H9 (cell line): Measurements from ENCODE around the gene EQTN. TPM values are rescaled to one million over a fixed set of nuclear protein-coding genes. Genes with fewer than 3 reads are reported as not detected.

ENCODE experiments used
- DNase-seq: peaks from one replicate; pipeline ENCODE4 v3.0.0-alpha.2; 2017
- H2AFZ ChIP-seq: one replicate; pipeline ENCODE4 v1.6.1; 2013; ENCODE audit warnings: mild to moderate bottlenecking, low read length, control low read depth, moderate library complexity
- H2AK5ac ChIP-seq: 2 replicates; pipeline ENCODE4 v1.6.1; 2013; ENCODE audit warnings: low read length, control low read depth, mixed read lengths; ENCODE audit not compliant: insufficient read length
- H2BK120ac ChIP-seq: one replicate; pipeline ENCODE4 v1.6.1; 2013; ENCODE audit warnings: low read depth, mild to moderate bottlenecking, low read length, control low read depth, inconsistent platforms; ENCODE audit not compliant: poor library complexity, severe bottlenecking
- H2BK12ac ChIP-seq: 2 replicates; pipeline ENCODE4 v1.6.1; 2013; ENCODE audit warnings: low read length, control low read depth, mixed read lengths, low read depth; ENCODE audit not compliant: insufficient read length
- H2BK15ac ChIP-seq: 2 replicates; pipeline ENCODE4 v1.6.1; 2013; ENCODE audit warnings: low read depth, low read length, control low read depth
- H2BK20ac ChIP-seq: one replicate; pipeline ENCODE4 v1.6.1; 2013; ENCODE audit warnings: low read depth, mild to moderate bottlenecking, low read length, control low read depth, inconsistent platforms; ENCODE audit not compliant: poor library complexity, severe bottlenecking
- H2BK5ac ChIP-seq: 2 replicates; pipeline ENCODE4 v1.6.1; 2013; ENCODE audit warnings: low read length, control low read depth, mixed read lengths; ENCODE audit not compliant: insufficient read length
- H3K14ac ChIP-seq: 2 replicates; pipeline ENCODE4 v1.6.1; 2013; ENCODE audit warnings: low read length, control low read depth; ENCODE audit not compliant: insufficient read depth
- H3K18ac ChIP-seq: 2 replicates; pipeline ENCODE4 v1.6.1; 2013; ENCODE audit warnings: low read depth, mild to moderate bottlenecking, mixed read lengths, low read length, control low read depth; ENCODE audit not compliant: insufficient read length
- H3K23ac ChIP-seq: 2 replicates; pipeline ENCODE4 v1.6.1; 2013; ENCODE audit warnings: low read length, control low read depth, mixed read lengths, low read depth; ENCODE audit not compliant: insufficient read length
- H3K23me2 ChIP-seq: 2 replicates; pipeline ENCODE4 v1.6.1; 2013; ENCODE audit warnings: low read depth, mild to moderate bottlenecking, mixed read lengths, low read length, control low read depth; ENCODE audit not compliant: insufficient read length, poor library complexity, severe bottlenecking
- H3K27ac ChIP-seq: 2 replicates; pipeline ENCODE4 v1.5.1; 2013; ENCODE audit warnings: low read length, control low read depth, mixed read lengths, low read depth; ENCODE audit not compliant: insufficient read length
- H3K27me3 ChIP-seq: 2 replicates; pipeline ENCODE4 v1.6.1; 2013; ENCODE audit warnings: low read length, control low read depth, inconsistent platforms; ENCODE audit not compliant: insufficient read depth
- H3K4ac ChIP-seq: 2 replicates; pipeline ENCODE4 v1.6.1; 2013; ENCODE audit warnings: low read depth, mild to moderate bottlenecking, control low read depth, inconsistent platforms, low read length, moderate library complexity
- H3K4me1 ChIP-seq: 2 replicates; pipeline ENCODE4 v1.6.1; 2013; ENCODE audit warnings: low read length, control low read depth, inconsistent platforms; ENCODE audit not compliant: insufficient read depth
- H3K4me2 ChIP-seq: 2 replicates; pipeline ENCODE4 v1.6.1; 2013; ENCODE audit warnings: low read length, control low read depth, mixed read lengths; ENCODE audit not compliant: insufficient read length, insufficient read depth
- H3K56ac ChIP-seq: 2 replicates; pipeline ENCODE4 v1.6.1; 2013; ENCODE audit warnings: low read depth, mild to moderate bottlenecking, mixed read lengths, low read length, control low read depth; ENCODE audit not compliant: insufficient read length
- H3K79me1 ChIP-seq: 2 replicates; pipeline ENCODE4 v1.6.1; 2013; ENCODE audit warnings: low read depth, mild to moderate bottlenecking, moderate library complexity, low read length, control low read depth, inconsistent platforms; ENCODE audit not compliant: insufficient read depth, poor library complexity, severe bottlenecking
- H3K79me2 ChIP-seq: 2 replicates; pipeline ENCODE4 v1.6.1; 2013; ENCODE audit warnings: low read length, control low read depth, inconsistent platforms; ENCODE audit not compliant: insufficient read depth
- H3K9ac ChIP-seq: 2 replicates; pipeline ENCODE4 v1.6.1; 2013; ENCODE audit warnings: low read length, control low read depth, mixed read lengths; ENCODE audit not compliant: insufficient read length; ENCODE audit errors: extremely low read depth
- H3K9me3 ChIP-seq: one replicate; pipeline ENCODE4 v1.6.1; 2013; ENCODE audit warnings: low read depth, low read length, inconsistent platforms; ENCODE audit not compliant: control insufficient read depth
- H3T11ph ChIP-seq: one replicate; pipeline ENCODE4 v1.6.1; 2013; ENCODE audit warnings: mild to moderate bottlenecking, low read length, control low read depth, inconsistent platforms
- H4K20me1 ChIP-seq: one replicate; pipeline ENCODE4 v1.6.1; 2013; ENCODE audit not compliant: control insufficient read depth, insufficient read length, insufficient read depth
- H4K5ac ChIP-seq: 2 replicates; pipeline ENCODE4 v1.6.1; 2013; ENCODE audit warnings: low read depth, mild to moderate bottlenecking, mixed read lengths, low read length, control low read depth; ENCODE audit not compliant: insufficient read length
- H4K8ac ChIP-seq: replicated peaks from 2 replicates; pipeline ENCODE4 v1.6.1; 2013; ENCODE audit warnings: low read length, control low read depth, mixed read lengths, low read depth; ENCODE audit not compliant: insufficient read length
- H4K91ac ChIP-seq: 2 replicates; pipeline ENCODE4 v1.6.1; 2013; ENCODE audit warnings: low read depth, mild to moderate bottlenecking, moderate library complexity, mixed read lengths, low read length, control low read depth; ENCODE audit not compliant: insufficient read length
- H3K27ac Mint-ChIP-seq, 3 experiments: 2 replicates in 2 of 3; 3 replicates in 1 of 3; pipeline ENCODE4 v1.8.0; 2020 to 2021; ENCODE audit warnings: mixed read lengths in 3 of 3, mild to moderate bottlenecking in 1 of 3, moderate library complexity in 1 of 3
- H3K27me3 Mint-ChIP-seq: 2 replicates; pipeline ENCODE4 v1.8.0; 2021; ENCODE audit warnings: low read depth, mild to moderate bottlenecking, moderate library complexity, mixed read lengths
- H3K36me3 Mint-ChIP-seq, 3 experiments: 2 replicates in 2 of 3; 3 replicates in 1 of 3; pipeline ENCODE4 v1.8.0; 2020 to 2021; ENCODE audit warnings: low read depth in 3 of 3, mixed read lengths in 3 of 3; ENCODE audit not compliant: insufficient read depth in 1 of 3
- H3K4me1 Mint-ChIP-seq, 2 experiments: 2 replicates each; pipeline ENCODE4 v1.8.0; 2020; ENCODE audit warnings: mixed read lengths in 2 of 2
- H3K4me3 Mint-ChIP-seq, 2 experiments: 2 replicates in 1 of 2; 3 replicates in 1 of 2; pipeline ENCODE4 v1.8.0; 2020 to 2021; ENCODE audit warnings: mild to moderate bottlenecking in 2 of 2, mixed read lengths in 2 of 2, moderate library complexity in 1 of 2
- H3K9me3 Mint-ChIP-seq, 2 experiments: 2 replicates in 1 of 2; 3 replicates in 1 of 2; pipeline ENCODE4 v1.8.0; 2020; ENCODE audit warnings: mild to moderate bottlenecking in 2 of 2, mixed read lengths in 2 of 2, moderate library complexity in 1 of 2
- CTCF ChIP-seq: fragments of 200-600 bp; sonication (generic); conservative IDR thresholded peaks from 3 replicates; pipeline ENCODE4 v1.8.0; 2021; ENCODE audit warnings: antibody characterized with exemption, mild to moderate bottlenecking
- WGBS: extraction: QIAGEN DNeasy Blood & Tissue Kit; methylation state at CpG from one replicate; pipeline ENCODE4 v1.1.7; 2013; ENCODE audit warnings: missing lambda C conversion rate, low lambda C conversion rate, mixed read lengths; ENCODE audit not compliant: insufficient read length; ENCODE audit errors: extremely low coverage; 5-methylcytosine and 5-hydroxymethylcytosine counted together
- total RNA-seq: library from RNA; stranded (reverse); gene quantifications from 2 replicates; pipeline ENCODE4 v1.2.1, GENCODE V29; 2021

The EQTN gene
- total RNA-seq, 1 experiment from 2014 or later: not detected

- Histone ChIP-seq H3K56ac (no peak overlapping the region), H2BK120ac (no peak overlapping the region), H3K9ac (no peak overlapping the region), H3K4me2 (no peak overlapping the region), H3K4me1 (peaks cover 19% of the 10 kb centered on the region), H3K27me3 (no peaks in the 10 kb centered on the region), H2AFZ (no peak overlapping the region), H3K14ac (no peak overlapping the region), H3T11ph (no peak overlapping the region), H4K8ac (no peak overlapping the region), H2BK5ac (no peak overlapping the region), H3K23ac (no peak overlapping the region), H3K9me3 (no peaks in the 10 kb centered on the region), H4K5ac (no peak overlapping the region), H2BK12ac (no peak overlapping the region), H3K4ac (no peak overlapping the region), H3K79me1 (no peaks in the 10 kb centered on the region), H3K18ac (no peak overlapping the region), H4K20me1 (no peaks in the 10 kb centered on the region), H3K79me2 (no peaks in the 10 kb centered on the region), H4K91ac (no peak overlapping the region), H2AK5ac (no peak overlapping the region), H3K27ac (no peak overlapping the region), H3K23me2 (no peaks in the 10 kb centered on the region), H2BK20ac (no peak overlapping the region), H2BK15ac (no peak overlapping the region)
- H3K4me1 Mint-ChIP-seq: peaks cover 34 to 58% of the 10 kb centered on the region in 2 experiments
- H3K36me3 Mint-ChIP-seq: peaks cover 2 to 5% (median 5%) of the 10 kb centered on the region in 3 experiments; a peak in 6 of 7 replicates
- peak; percentile 18; the same call in 1 of the 3 replicates for TF ChIP-seq CTCF
- H3K9me3 Mint-ChIP-seq: peaks cover 3% of the 10 kb centered on the region in 2 experiments; a peak in 4 of 5 replicates
- H3K27ac Mint-ChIP-seq: no peak overlapping the region
- WGBS: no CpG with 5 or more reads among the region's 10 CpGs
- H3K4me3 Mint-ChIP-seq: no peak overlapping the region
- H3K27me3 Mint-ChIP-seq: no peaks in the 10 kb centered on the region
- DNase-seq: no peak
Measured at GRCh38 chr9:27336829-27337228, 39.9 kb upstream of the EQTN start.
